NCI-H2107 treated with DMSO at 0.1 percent for 48 hours (cell line): ENCODE measurements around the gene KCNQ1OT1.

ENCODE experiments used
- DNase-seq: peaks from one replicate; lab custom pipeline; 2025; ENCODE audit not compliant: unreplicated experiment; lab: John Stamatoyannopoulos, UW

Gene KCNQ1OT1

GRCh38 chr11:2721210-2721916, 21.6 kb upstream of the KCNQ1OT1 start:
- DNase-seq: no peak

GRCh38 chr11:2719831-2720590, 20.2 kb upstream of the KCNQ1OT1 start:
- DNase-seq: no peak

- no peak for DNase-seq
Measured at GRCh38 chr11:2718817-2719438, 19.1 kb upstream of the KCNQ1OT1 start.

DNA sequence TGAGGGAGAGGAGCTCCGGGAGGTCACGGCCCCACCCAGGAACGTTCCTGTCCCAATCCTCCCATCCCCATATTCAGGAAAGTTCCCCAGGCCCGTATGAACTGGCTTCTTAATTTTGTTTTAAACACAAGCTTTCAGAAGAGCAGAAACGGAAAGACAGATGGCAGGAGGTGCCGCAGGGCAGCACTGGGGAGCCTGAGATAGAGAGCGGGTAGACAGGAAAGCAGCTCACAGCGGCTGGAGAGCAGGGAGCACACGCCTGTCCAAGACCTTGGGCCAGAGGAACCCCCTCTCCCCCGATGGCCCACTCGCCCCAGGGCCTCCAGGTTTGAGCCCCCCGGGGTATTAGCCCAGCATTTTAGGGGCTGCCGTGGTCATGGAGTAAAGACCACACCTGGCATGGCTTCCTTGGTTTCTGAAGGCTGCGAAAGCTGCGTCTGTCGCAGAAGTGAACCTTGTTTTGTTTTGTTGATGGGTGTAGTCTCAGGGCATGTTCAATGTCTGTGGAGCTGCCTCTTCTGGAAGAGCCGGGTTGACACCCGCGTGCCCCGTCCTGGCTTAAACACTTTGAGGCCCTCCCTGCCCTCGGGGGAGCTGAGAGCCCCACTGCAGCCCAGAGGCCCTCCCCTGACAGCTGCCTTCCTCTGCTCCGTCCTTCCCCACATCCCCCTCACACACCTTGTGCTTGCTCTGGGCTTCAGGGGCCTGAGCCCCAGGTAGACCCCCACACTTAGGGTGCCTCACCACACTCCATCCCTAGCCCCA, 17.9 kb upstream of the KCNQ1OT1 start:
- no peak for DNase-seq

DNA sequence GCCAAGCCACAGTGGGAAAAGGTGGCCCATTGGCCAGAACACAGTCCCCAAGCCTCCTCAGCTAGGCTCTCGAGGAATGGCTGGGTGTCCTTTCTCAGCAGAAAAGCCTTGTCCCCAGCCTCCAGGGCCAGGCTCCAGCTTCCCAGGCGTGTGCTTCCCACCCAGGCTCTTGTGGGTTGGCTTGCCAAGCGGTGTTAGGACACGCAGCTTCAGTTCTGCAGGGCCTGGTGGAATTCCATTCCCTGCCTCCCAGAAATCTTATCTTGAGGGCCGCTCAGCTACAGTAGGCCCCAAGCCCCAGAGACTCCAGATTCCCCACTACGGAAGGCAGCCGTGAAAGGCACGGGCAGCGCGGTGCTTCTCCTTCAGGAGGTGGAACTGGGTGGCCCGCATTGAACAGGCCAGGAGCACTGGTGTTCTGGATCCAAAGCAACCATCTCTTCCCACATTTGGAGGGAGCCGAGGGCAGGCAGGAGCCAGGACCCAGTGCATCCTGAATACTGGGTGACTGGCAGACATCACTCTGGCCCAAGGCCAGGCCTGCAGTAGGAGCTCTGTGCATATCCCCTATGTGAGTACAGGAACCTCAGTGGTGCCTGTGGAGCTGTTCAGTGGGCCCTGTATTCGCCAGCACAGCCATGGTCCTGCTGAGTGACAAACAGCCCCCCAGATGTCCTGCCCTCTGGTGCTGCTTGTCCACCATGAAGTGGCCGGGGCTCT, 16.7 kb upstream of the KCNQ1OT1 start:
- DNase-seq: no peak

GRCh38 chr11:2715716-2716350, 16.0 kb upstream of the KCNQ1OT1 start:
- no peak for DNase-seq

DNA sequence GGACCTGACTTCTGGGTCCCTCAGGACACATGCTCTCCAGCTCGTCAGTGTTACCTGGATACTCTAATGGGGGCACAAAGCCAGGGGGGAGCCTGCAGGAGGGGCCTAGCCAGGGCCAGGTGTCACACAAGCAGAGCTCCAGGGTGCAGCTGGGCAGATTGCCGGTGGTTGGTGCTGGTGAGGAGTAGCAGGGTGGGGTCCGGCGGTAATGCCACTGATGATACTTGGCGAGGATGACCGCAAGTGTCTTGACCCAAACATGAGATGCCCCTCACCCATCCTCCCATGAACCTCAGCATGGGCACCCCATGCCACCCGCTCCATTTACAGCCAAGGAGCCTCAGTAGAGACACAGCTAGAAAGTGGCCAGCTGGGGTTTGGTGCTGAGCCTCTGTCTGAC, 15.1 kb upstream of the KCNQ1OT1 start:
- no peak for DNase-seq

GRCh38 chr11:2714463-2714800, 14.6 kb upstream of the KCNQ1OT1 start:
- no peak for DNase-seq

DNA sequence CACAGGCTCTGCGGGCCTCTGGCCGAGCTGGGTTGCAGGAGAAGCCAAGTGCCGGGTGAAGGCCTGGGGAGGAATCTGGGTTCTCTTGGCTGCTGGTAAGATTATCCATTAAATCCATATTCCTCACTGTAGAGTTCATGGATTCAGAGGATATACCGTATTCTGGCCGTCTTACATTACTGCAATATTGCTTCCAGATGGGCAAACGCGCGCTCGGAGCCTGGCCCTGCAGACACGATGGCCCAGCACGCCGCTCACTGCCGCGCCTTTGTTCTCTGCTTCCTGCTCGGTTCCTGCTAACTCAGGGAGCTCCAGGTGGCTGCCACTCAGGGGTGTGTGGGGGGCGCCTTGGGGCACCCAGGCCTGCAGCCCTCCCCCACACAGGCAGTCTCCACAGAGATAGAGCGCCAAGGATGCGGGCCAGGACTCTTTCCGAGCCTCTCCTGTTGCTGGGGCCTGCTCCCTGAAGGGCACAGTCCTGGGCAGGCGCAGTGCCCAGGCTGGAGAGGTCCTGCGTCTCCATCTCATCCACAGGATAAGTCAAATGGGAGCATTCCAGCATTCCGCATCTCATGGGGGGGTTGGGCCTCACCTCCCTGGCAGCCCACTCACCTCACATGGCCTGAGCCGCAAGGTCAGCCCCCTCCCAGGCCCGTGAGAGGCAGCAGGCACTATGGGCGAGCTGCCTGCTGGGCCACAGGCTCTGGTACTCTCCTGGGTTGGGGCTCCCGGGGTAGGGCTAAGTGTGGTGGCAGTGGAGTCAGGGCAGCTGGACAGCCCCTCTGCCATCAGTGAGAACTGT, 14.1 kb upstream of the KCNQ1OT1 start:
- no peak for DNase-seq

GRCh38 chr11:2713094-2713493, 13.3 kb upstream of the KCNQ1OT1 start:
- no peak for DNase-seq

- DNase-seq: no peak
Measured at GRCh38 chr11:2711161-2711560, 11.4 kb upstream of the KCNQ1OT1 start.

- no peak for DNase-seq
Measured at GRCh38 chr11:2709429-2709828, 9.6 kb upstream of the KCNQ1OT1 start.

- DNase-seq: no peak
Measured at GRCh38 chr11:2708757-2709281, 9.0 kb upstream of the KCNQ1OT1 start.

- DNase-seq: no peak
Measured at GRCh38 chr11:2708151-2708581, 8.4 kb upstream of the KCNQ1OT1 start.

- no peak for DNase-seq
Measured at GRCh38 chr11:2707736-2708135, 7.9 kb upstream of the KCNQ1OT1 start.

DNA sequence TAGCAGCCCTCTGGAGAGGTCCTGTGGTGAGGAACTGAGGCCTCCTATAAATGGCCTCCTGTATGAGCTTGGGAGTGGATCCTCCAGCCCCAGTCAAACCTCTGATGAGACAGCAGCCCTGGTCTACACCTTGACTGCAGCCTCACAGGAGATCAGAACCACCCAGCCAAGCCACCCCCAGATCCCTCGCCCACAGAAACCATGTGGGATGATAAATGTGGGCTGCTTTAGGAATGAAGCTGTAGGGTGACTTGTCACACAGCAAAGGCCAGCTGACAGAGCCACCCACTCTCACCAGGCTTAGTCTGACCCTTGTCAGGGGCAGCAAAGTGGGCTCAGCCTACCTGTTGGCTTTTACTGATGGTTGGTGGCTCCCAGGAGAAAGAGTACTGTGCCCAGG, 6.5 kb upstream of the KCNQ1OT1 start:
- DNase-seq: no peak

- DNase-seq: no peak
Measured at GRCh38 chr11:2704896-2705606, 5.3 kb upstream of the KCNQ1OT1 start.

DNA sequence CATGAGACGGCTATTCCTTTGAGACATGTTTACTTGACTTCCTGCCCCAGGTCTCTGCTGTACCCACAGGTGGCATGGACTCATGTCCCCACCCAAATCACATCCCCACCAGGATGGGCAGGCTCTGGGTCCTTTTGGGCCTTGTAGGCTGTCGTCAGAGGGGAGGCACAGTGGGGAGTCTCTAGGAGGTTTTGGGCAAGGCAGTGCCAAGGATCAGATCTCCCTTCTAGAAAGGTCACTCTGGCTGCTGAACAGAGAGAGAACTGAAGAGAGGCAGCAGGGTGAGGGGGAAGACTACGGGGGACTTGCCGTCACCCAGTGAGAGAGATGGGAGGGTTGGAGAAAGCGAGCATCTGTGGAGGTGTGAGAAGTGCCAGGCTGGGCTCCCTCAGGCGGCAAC, 4.6 kb upstream of the KCNQ1OT1 start:
- DNase-seq: no peak
